Activated CD8-positive, alpha-beta memory T cell treated with anti-CD3 and anti-CD28 coated beads for 4 hours (primary cell): ENCODE results near the gene KRTAP4-8.
"Not testable (repeated sequence)": the region's sequence is repeated elsewhere in the genome, so short reads cannot be mapped to it uniquely, and the experiment has no call there.

Experiments
- DNase-seq, 2 donors: peaks; one replicate each; pipeline ENCODE4 v3.0.0-alpha.2; 2020; ENCODE audit warnings: low read depth in 2 of 2

Gene KRTAP4-8

DNA sequence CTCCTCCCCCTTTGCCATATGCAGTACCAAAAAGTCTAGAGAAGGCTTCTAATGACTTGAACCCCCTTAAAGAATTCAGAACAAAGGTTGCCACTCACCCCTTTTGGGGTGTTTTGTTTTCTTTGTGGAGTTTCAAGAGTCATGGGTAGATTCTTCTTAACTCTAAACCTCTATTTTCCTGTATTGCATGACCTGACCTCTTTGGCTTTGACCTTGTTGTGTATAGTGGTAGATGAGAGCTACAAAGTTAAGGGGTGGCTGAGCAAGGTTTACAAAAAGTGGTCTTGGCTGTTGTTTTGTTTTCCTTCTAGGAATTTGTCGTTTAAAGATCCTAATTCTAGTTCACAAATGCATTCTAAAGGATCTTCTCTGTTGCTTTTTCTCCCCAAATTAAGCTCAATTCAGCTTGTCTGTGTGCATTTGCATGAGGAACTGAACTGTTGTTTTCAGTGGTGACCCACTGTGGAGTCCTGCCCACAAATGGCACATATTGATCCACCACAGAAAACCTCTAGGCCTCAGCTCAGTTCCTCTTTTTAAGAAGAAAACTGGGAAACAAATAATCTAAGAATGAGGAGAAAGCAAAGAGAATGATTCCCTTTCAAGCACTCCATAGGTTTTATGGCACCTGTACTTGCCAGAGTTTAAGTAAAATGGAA is 10.9 kb upstream of the KRTAP4-8 start:
- not testable (repeated sequence) for DNase-seq

DNA sequence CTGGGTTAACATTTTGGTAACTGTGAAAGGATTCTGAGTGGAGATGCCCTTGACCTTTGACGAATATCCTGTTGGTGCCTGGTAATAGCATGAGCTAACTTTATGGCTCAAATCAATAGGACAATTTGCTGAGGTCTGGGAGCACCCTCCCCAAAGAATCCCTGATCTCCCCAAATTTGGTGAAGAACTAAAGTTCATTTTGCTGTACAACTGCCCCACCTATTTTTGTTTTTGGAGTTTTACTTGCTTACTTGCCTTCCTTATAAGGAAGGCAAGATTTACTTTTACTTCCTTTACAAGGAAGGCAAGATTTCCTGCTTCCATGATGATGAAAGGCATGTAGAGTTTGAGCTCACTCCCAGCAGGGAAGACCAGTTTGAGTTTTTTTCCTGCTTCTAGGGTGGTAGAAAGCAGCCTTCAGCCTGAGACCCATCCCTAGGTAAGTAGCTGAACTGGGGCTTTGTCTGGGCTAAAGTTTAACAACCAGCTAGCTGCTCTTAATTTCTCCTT is 10.1 kb upstream of the KRTAP4-8 start:
- DNase-seq: no peak

DNA sequence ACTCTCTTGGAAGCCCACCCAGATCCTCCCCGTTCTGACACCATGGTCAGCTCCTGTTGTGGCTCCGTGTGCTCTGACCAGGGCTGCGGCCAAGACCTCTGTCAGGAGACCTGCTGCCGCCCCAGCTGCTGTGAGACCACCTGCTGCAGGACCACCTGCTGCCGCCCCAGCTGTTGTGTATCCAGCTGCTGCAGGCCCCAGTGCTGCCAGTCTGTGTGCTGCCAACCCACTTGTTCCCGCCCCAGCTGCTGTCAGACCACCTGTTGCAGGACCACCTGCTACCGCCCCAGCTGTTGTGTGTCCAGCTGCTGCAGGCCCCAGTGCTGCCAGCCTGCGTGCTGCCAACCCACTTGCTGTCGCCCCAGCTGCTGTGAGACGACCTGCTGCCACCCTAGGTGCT is 7.4 kb upstream of the KRTAP4-8 start, which contains the start of gene KRTAP4-9:
Gene KRTAP4-9 (plus strand): TSS at position 43 of the 400 bp plus-strand sequence. CDS start 0 bp downstream, at position 43.
- DNase-seq: not testable (repeated sequence)

DNA sequence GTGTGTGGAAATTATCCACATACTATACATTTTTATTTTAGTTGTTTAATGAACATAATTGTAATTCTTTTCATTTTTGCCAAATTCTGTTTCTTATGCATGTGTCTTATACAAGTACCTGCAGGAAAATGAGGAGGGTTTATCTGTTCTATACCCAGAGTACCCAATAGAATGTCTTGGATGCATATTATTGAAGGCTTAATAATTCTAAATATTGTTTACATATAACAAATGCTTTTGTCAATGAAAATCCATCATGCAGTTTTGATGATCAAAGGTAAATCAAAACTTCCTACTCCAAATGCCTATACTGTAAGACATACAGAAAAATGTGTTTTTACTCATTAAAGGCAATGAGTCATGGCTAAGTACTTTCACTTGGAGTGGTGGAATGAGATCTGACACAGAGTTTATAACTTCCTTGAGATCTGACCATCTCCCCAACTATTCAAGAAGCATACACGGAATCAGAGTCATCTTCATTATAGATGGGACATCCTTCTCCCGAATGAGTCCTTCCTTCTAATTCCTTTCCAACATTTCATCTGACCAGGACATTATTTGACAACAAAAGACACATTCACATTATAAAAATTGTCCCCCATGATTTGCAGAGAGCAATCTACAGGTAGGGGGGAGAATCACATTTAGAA is 6.6 kb upstream of the KRTAP4-8 start:
- DNase-seq: not testable (repeated sequence)

DNA sequence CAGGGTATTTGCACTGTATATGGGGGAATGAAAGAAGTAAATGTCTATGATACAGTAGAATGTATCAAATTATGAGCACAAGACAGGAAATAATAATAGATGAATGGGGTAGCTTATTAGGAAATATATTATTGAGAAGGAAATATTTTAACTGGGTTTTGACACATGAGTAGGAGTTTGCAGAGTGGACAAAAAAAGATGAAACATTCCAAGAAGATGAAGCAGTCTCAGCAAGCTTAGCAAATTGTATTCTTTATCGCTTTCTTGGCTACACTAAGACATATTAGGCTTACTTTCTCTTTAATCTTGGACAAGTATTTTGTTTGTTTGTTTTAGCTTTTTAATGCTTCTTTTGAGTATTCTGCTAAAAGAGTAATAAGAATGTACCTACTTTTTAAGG is 6.0 kb upstream of the KRTAP4-8 start:
- no peak for DNase-seq

DNA sequence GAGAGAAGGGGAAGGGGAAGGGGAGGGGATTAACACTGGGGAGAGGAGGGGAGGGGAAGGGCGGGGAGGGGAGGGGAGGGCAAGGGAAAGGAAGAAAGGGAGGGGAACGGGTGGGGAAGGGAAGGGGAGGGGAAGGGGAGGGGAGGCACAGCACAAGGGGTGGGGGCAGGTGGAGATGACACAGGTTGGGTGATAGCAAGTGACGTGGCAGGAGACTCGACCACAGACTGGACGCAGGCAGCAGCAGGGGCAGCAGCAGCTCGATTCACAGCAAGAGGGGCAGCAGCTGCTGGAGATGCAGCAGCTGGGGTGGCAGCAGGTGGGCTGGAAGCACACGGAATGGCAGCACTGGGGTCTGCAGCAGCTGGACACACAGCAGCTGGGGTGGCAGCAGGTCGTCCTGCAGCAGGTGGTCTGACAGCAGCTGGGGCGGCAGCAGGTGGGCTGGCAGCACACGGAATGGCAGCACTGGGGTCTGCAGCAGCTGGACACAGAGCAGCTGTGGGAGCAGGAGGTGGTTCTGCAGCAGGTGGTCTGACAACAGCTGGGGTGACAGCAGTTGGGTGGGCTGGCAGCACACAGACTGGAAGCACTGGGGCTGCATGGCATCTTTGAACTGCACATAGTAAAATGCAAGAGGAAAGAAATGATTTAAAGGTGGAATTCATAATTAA is 3.8 kb upstream of the KRTAP4-8 start, which contains the start of gene KRTAP4-16:
Gene KRTAP4-16 (minus strand): TSS at position 624 of the 674 bp plus-strand sequence. CDS start 0 bp downstream, at position 624.
- DNase-seq: no peak

DNA sequence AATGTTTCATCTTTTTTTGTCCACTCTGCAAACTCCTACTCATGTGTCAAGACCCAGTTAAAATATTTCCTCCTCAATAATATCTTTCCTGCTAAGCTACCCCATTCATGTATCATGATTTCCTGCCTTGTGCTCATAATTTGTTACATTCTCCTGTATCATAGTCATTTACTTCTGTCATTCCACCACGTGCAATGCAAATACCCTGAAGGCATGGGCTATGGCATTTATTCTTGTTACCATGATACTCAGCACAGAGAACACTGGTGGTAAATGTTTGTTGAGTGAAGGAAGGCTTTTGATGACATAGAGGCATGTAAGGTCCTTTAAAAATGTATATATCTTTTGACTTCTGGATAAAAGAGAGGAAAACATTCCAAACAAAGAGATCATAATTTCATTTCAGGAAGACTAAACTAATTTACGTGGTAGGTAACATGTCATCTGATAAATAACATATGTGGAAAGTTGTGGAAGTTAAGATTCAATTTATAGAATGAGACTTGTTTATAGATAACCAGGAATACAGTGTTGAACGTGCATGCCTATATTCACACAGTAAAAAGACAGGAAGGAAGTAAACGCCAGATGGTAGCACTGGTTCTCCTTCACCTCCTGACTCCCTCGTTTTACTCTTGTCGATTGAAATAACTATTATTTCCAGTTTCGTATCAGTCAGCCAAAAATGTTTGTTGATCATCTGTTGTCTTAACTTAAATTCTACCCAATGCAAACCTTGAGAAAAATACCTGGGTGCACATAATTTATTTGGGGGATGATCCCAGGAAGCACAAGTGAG is 1.9 kb upstream of the KRTAP4-8 start:
- DNase-seq: not testable (repeated sequence)

DNA sequence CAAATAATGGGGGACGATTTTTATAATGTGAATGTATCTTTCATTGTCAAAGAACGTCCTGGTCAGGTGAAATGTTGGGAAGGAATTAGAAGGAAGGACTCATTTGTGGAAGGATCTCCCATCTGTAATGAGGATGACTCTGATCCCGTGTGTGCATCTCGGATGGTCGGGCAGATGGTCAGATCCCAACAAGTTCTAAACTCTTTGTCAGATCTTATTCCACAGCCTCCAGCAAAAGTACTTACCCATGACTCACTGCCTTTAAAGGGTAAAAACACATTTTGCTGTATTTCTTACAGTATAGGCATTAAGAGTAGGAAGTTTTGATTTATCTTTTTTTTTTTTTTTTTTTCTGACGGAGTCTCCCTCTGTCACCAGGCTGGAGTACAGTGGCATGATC is 539 bp upstream of the KRTAP4-8 start:
- DNase-seq: no peak

DNA sequence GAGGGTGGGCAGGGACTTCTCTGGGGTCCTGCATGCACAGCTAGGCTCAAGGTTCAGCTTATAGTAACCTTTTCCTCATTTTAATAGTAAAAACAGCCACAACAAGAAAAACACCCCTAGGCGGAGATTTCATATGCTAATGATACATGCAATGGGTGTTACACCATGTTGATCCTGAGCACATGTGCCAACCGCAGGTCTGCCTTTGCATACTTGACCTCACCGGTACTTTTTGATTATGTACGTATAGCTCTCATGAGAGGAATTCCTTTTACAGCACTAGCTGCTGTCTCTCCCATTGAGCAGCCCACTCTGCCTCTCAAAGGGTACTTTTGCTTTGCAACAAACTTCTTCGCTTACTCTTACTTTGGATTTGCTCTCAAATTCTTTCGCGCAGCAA is 1.9 kb downstream of the KRTAP4-8 start:
- no peak for DNase-seq

DNA sequence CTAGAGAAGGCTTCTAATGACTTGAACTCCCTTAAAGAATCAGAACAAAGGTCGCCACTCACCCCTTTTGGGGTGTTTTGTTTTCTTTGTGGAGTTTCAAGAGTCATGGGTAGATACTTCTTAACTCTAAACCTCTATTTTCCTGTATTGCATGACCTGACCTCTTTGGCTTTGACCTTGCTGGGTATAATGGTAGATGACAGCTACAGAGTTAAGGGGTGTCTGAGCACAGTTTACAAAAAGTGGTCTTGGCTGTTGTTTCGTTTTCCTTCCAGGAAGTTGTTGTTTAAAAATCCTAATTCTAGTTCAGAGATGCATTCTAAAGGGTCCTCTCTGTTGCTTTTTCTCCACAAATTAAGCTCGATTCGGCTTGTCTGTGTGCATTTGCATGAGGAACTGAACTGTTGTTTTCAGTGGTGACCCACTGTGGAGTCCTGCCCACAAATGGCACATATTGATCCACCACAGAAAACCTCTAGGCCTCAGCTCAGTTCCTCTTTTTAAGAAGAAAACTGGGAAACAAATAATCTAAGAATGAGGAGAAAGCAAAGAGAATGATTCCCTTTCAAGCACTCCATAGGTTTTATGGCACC is 9.1 kb downstream of the KRTAP4-8 start:
- not testable (repeated sequence) for DNase-seq

DNA sequence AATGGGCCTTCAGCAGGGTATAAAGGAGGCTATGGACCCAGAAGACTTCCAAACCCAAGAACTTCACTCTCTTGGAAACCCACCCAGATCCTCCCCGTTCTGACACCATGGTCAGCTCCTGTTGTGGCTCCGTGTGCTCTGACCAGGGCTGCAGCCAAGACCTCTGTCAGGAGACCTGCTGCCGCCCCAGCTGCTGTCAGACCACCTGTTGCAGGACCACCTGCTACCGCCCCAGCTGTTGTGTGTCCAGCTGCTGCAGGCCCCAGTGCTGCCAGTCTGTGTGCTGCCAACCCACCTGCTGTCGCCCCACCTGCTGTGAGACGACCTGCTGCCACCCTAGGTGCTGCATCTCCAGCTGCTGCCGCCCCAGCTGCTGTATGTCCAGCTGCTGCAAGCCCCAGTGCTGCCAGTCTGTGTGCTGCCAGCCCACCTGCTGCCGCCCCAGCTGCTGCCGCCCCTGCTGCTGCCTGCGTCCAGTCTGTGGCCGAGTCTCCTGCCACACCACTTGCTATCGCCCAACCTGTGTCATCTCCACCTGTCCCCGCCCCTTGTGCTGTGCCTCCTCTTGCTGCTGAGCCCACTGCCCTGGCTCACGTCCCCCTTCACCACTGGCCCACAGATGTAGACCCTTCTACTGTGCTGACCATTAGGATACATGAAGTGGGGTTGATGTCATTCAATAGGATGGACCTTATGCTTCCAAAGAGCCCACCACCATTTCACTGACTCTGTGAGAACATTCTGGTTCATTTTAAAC is 13.7 kb downstream of the KRTAP4-8 start, which contains the start of gene KRTAP4-7:
Gene KRTAP4-7 (plus strand): TSS at position 51 of the 757 bp plus-strand sequence. CDS start 57 bp downstream, at position 108.
- DNase-seq: not testable (repeated sequence)

DNA sequence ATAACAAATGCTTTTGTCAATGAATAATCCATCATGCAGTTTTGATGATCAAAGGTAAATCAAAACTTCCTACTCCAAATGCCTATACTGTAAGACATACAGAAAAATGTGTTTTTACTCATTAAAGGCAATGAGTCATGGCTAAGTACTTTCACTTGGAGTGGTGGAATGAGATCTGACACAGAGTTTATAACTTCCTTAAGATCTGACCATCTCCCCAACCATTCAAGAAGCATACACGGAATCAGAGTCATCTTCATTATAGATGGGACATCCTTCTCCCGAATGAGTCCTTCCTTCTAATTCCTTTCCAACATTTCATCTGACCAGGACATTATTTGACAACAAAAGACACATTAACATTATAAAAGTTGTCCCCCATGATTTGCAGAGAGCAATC is 14.5 kb downstream of the KRTAP4-8 start:
- not testable (repeated sequence) for DNase-seq

DNA sequence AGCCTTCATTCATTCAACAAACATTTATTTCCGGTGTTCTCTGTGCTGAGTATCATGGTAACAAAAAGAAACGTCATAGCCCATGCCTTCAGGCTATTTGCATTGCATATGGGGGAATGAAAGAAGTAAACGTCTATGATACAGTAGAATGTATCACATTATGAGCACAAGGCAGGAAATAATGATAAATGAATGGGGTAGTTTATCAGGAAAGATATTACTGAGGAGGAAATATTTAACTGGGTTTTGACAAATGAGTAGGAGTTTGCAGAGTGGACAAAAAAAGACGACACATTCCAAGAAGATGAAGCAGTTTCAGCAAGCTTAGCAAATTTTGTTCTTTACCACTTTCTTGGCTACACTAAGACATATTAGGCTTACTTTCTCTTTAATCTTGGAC is 15.3 kb downstream of the KRTAP4-8 start:
- no peak for DNase-seq

DNA sequence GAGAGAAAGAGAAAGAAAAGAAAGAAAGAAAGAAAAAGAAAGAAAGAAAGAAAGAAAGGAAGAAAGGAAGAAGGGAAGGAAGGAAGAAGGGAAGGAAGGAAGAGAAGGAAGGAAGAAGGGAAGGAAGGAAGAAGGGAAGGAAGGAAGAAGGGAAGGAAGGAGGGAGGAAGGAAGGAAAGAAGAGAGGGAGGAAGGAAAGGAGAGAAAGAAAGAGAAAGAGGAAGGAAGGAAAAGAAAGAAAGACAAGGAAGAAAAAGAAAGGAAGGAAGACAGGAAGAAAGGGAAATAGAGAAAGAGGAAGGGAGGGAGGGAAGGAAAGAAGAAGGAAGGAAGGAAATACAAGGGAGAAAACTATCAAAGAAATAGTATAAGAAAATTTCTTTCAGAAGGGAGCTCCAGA is 21.2 kb downstream of the KRTAP4-8 start:
- no peak for DNase-seq

DNA sequence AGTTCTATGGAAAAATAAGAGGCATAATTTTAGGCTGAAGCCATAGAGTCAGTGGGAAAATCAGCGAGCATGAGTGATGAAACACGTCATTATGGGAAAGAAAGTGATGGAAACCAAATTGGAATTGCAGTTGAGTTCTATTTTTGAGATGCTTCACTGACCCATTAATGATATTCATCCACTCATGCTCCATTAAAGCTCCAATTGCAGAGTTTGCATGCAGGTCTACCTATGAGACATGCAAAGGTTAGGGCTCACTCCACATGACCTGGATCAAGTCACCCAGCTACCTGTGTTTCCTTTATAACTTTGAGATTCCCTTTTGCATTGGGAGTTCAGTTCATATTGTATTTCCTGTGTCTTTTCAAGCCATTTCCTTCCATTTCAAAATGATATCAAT is 24.3 kb downstream of the KRTAP4-8 start:
- no peak for DNase-seq

DNA sequence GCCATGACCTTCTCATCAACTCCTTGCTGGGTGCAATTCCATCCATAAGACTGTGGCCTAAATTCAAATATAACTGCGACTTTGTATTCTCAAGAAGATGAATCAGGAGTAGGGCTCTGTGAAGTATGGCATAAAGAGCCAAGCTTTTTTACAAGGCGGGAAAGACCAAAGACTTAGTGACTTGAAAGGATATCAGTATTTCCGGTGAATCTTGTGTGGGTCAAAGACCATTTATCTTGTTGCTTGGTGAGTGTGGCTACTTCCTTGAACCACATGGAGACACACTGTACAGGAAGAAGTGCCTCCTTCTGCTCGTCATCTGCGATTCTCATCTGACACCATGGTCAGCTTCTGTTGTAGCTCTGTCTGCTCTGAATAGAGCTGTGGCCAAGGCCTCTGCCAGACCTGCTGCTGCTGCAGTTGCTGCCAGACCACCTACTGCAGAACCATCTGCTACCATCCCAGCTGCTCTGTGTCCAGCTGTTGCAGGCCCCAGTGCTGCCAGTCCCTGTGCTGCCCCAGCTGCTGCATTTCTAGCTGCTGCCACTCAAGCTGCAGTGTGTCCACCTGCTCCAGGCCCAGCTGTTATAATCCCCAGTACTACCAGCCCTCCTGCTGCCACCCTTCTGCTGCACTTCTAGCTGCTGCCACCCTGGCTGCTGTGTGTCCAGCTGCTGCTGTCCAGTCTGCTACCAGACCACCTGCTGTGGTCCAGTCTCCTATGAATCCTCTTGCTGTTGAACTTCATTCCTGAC is 26.2 kb downstream of the KRTAP4-8 start:
- no peak for DNase-seq

DNA sequence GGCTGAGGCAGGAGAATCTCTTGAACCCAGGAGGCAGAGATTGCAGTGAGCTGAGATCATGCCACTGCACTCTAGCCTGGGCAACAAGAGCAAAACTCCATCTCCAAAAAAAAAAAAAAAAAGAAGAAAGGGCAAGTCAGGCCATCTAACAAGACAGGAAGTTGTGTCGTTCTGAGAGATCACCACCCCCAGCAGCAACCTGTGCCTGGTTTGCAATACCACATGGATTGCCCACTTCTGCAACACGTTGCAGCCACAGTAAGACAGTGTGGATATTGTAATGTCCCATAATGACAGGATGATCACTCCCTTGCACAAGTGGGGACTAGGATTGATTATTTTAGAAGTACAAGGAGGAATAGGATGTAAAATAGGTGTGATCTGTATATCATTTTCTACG is 28.9 kb downstream of the KRTAP4-8 start:
- no peak for DNase-seq

DNA sequence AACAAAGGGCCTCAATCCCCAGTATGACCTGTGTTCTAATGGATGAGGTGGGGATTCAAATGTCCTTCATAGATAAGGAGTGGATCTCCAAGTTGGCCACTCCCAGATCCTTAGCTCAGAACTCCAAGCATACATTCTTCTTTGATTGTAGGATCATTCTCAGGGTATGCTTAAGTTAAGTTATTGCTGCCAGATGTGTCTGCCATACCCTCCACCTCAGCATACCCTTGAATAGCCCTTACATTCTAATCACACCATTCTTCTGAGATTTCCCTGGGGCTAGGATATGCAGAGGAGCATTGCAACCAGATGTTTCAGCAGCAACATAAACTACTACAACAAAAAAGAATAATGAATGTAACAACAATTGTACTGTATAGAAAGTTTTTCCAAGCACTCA is 30.7 kb downstream of the KRTAP4-8 start:
- no peak for DNase-seq

DNA sequence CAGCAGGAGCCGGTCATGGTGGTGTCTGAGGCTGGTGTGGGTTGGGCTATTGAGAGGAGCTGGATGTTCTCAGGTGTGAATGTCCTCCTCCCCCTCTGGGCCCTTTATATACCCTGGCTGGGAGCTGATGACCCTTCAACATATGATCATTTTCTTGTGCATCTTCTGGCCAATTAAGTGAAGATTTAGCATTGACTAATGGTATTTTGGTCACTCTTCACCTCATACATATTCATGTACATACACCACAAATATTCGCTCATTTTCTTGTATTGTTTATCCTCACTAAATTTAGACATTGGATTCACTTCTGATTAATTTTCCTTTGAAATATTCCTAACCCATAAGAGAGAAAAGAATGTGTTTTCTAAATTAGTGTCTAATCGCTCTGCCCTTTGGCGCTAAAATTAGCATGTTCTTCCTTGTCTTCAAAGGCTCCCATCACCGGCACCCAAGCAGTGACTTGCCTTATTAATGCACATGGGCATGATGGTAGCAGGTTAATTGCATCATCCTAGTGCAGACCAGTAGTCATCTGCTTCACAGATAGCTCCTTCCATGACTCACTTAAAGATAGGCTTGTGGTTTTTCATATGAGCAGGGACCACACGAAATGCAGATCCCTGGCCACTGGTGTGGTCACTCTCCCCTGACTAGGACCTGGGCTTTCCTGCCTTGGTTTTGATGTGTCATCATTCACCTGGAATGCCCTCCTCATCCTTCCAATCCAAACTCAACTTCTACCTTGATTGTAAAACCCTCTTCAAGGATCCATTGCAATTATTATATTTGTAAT is 31.9 kb downstream of the KRTAP4-8 start, which contains the start of gene KRTAP2-4:
Gene KRTAP2-4 (minus strand): TSS at position 51 of the 796 bp plus-strand sequence. CDS start 34 bp downstream, at position 17.
- DNase-seq: no peak
